SJSA1 (cell line): ENCODE measurements around the gene PRPF6. TPM values are rescaled to one million over a fixed set of nuclear protein-coding genes. Genes with fewer than 3 reads are reported as not detected.

Experiments used
- total RNA-seq: library from RNA; depleted of rRNA; stranded (reverse); fragments of >200 nt; shearing (Covaris generic); gene quantifications from 2 replicates; pipeline ENCODE4 v1.2.3, GENCODE V29; 2014; rRNA removed

The PRPF6 gene
- total RNA-seq, 1 experiment from 2014 or later = 72.1 TPM

Other genes with a start within 250 kb of the PRPF6 start
- gene LIME1, start 244.5 kb upstream of the PRPF6 start, total RNA-seq = 10.2 and 38.5 TPM in 2 replicates
- 66.9 and 95.6 TPM in 2 replicates for gene SLC2A4RG, start 241.4 kb upstream of the PRPF6 start, total RNA-seq
- 2.4 and 3.8 TPM in 2 replicates for gene ZBTB46, start 149.9 kb upstream of the PRPF6 start, total RNA-seq
- not detected in 2 replicates for gene ABHD16B, start 119.6 kb upstream of the PRPF6 start, total RNA-seq
- gene TPD52L2, start 115.9 kb upstream of the PRPF6 start, total RNA-seq = 76.4 and 101 TPM in 2 replicates
- 48.5 and 60.0 TPM in 2 replicates for gene DNAJC5, start 86.0 kb upstream of the PRPF6 start, total RNA-seq
- gene UCKL1, start 24.7 kb upstream of the PRPF6 start, total RNA-seq = 10.3 and 22.7 TPM in 2 replicates
- 10.9 and 14.3 TPM in 2 replicates for gene ZNF512B, start 11.2 kb upstream of the PRPF6 start, total RNA-seq
- gene SAMD10, start 1.5 kb upstream of the PRPF6 start, total RNA-seq = 0.41 and 0.47 TPM in 2 replicates
- 0.24 and 0.94 TPM in 2 replicates for gene C20orf204, start 55.0 kb downstream of the PRPF6 start, total RNA-seq
- 61.7 and 70.0 TPM in 2 replicates for gene SOX18, start 68.5 kb downstream of the PRPF6 start, total RNA-seq
- 120 and 139 TPM in 2 replicates for gene TCEA2, start 82.1 kb downstream of the PRPF6 start, total RNA-seq
- gene RGS19, start 98.4 kb downstream of the PRPF6 start, total RNA-seq = 18.5 and 21.3 TPM in 2 replicates
- gene OPRL1, start 99.0 kb downstream of the PRPF6 start, total RNA-seq = 0.09 and 0.16 TPM in 2 replicates
- gene LKAAEAR1, start 103.3 kb downstream of the PRPF6 start, total RNA-seq = 0.24 and 6.6 TPM in 2 replicates
- gene NPBWR2, start 126.4 kb downstream of the PRPF6 start, total RNA-seq = not detected in 2 replicates
- gene MYT1, start 183.3 kb downstream of the PRPF6 start, total RNA-seq = not detected in 2 replicates